NCI-H524 treated with DMSO at 0.1 percent for 48 hours (cell line): Measurements from ENCODE around the gene SLC2A9.

Source experiments
- DNase-seq: peaks from one replicate; lab custom pipeline; 2025; lab: John Stamatoyannopoulos, UW

SLC2A9 gene

GRCh38 chr4:9962611-9963314, 58.5 kb downstream of the SLC2A9 start:
- DNase-seq: no peak

DNA sequence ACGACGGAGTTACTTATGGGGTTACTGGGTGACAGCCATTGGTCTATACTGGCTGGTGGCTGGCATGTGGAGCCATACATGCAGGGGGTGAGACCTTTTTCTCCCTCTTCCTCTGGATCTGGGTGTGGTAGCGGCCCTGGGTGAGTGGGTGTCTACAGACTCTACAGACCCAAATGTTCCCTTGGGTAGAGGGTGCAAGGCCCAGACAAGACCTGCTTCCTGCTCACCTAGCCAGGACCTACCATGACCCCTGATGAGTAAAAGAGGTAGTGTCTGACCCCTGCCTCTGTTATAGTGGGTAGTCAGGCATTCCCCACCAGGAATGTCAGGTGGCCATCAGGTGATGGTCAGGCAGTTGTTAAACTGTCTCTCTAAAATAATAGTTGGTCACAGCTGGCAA, 66.8 kb downstream of the SLC2A9 start:
- DNase-seq: no peak

DNA sequence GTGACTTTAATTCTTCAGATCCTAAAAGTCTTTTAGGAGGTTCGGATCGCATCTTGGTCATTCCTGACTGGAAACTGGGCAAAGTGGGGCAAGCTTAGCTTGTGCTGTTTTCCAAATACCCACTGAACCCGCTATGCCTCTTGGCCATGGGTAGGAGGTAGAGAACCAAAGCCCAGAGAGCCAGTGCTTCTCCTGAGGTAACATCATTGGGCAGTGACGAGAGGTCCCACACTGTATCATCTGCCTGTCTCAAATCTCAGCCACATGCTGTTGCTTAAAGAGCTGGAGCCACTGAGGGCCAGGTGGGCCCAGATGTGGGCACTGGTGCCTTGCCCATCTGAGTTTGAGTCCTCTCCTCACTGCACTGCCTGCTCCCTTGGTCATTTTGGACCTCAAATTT, 68.2 kb downstream of the SLC2A9 start:
- no peak for DNase-seq

GRCh38 chr4:9952415-9952950, 68.8 kb downstream of the SLC2A9 start:
- no peak for DNase-seq

DNA sequence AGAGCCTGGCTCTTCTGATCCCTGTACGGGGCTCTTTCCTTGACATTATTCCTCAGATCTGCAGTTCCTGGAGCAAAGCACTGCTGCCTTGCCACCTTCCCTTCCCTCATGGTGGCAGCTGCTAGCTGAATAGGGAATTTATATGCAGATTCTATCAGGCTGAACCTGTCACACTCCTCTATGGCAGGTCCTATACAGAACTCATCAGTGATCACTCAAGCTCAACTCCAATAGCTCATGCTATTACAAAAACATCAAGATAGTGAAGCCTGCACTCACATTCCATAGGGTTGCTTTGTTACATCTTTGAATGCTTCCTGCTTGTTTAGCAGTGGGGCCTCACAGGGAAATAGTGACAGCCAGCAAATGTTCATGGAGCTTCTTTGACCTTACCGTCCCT, 71.7 kb downstream of the SLC2A9 start:
- DNase-seq: no peak

DNA sequence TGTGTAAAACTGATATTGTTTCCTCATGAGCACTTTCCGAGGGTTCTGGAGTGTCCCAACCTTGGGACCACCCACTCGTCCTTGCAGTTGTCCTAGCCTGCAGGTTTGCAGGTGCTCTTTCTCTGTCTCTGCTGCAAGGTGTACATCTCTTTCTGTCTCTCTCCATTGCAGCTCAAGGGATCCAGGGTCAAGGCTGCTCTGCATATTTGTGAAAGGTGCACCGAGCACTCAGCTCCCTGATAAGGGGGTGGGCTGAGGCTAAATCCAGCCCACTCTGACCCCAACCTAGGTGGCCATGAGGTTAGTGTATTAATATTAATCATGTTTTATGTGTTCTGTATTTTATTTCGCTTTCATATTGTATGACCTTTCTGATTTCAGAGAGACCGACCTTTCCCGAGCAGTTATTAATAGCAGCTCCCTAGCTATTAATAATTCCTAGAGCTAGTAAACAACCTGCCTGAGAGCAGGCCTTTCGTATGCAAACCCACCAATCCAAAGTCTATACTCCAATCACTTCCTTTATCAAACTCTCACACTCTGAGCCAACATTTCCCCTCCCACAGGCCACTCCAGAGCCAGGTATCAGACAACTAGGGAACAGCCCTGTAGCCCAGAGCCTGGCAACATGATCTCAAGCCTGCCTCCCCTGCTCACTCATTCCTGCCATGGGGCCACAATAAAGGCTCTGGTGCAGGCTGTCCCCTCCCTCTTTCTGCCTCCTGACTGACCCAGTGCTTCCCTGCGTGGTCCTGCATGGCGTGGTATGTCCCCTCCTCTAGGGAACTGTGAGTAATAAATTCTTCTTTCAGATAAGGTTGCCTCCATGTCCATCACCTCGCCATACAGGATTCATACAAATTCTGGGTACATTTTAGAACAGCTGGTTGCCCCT, 73.9 kb downstream of the SLC2A9 start:
- no peak for DNase-seq

DNA sequence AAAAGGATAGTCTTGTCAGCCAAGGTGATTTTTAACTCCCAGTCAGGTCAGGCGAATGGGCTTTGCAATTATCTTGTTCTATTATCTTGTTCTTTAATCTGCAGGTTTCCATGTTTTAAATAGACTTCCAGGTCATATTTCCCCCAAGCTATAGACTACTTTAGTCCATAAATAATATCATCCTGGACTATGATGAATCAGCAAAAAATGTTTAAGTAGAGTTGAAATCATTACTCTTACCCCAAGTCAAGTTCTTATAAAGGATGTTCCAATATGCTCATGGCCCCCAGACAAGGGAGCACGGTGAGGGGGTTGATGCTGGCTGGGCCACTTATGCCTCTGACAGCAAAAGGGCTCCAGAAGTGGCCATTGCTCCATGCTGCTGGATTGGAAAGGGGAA, 75.1 kb downstream of the SLC2A9 start:
- DNase-seq: no peak

DNA sequence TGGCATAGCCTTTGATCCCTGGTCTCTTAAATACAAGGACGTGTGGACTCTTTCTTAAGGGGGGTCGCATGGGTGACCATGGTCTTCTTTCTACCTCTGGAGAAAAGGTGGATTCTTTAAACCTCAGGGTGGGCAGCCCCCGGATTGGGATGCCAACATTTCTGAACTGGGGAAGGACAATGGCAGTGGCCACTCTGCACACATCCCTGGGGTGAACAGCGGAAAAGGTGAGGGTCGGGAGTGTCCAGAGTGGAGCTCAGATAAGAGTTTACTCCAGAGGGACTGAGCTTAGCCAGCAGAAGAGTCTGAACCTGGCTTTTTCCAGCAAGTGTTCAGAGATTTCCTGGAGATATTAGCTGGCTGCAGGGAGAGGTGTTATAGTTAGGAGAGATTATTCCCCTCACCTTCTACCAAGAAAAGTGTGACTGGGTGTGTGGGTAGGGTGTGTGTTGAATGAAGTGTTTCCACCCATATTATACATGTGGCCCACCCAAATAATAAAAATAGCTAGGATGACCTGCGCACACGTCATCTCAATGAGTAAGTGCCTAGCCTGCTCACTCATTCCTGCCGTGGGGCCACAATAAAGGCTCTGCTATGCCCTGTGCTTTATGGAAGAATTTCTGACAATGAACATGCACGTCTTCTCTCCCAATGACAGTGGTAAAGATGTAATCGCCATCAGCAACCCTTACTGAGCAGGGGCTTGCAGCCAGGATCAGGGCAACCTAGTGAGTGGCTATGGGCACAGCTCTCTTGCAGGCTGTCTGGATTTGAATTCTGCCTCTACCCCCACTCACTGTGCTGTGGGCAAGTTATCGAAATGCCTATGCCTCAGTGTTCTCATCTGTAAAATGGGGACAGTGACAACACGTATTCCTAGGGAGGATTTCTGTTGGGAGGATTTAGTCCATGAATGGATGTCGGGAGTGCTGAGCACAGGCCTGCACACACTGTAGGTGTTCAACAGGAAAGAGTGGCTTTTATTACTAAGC, 76.6 kb downstream of the SLC2A9 start:
- no peak for DNase-seq

DNA sequence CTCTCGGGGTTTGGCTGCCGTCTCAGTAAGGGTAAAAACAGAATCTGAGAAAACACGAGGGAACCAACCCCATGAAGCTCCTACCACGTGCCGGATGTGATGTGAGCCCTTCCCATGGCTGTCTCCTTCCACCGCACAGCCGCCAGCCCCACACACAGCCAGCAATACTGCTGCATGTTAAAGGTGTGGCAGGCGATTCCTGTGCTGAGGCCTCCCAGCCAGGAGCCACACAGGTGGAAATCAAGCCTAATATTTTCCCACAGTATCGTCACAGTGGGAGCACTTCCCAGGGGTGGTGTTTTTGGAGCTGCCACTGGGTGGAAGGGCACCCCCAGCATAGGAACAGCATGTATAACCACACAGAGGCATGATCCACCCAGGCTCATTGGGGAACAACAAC, 77.5 kb downstream of the SLC2A9 start:
- DNase-seq: no peak

GRCh38 chr4:9942921-9943600, 78.2 kb downstream of the SLC2A9 start:
- no peak for DNase-seq

DNA sequence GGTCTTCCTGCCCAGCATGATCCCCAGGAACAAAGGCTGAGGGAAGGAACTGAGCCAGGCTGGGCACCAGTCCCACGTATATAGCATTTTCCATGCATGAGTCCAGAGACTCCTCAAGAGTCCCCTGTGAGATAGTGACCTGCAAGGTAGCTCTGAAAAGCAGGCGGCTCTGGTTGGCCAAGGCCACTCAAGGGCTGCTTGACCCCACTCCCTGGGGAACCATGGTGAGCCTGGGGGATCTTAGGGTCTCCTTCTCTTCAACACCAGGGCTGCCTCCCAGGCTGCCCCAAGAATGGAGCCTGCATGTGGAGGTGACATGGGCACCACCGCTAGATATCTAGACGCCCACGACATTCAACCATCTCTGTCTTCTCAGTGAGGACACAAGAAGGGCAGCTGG, 79.2 kb downstream of the SLC2A9 start:
- no peak for DNase-seq

GRCh38 chr4:9940041-9940440, 81.3 kb downstream of the SLC2A9 start:
- no peak for DNase-seq

GRCh38 chr4:9938933-9939332, 82.4 kb downstream of the SLC2A9 start:
- DNase-seq: no peak

DNA sequence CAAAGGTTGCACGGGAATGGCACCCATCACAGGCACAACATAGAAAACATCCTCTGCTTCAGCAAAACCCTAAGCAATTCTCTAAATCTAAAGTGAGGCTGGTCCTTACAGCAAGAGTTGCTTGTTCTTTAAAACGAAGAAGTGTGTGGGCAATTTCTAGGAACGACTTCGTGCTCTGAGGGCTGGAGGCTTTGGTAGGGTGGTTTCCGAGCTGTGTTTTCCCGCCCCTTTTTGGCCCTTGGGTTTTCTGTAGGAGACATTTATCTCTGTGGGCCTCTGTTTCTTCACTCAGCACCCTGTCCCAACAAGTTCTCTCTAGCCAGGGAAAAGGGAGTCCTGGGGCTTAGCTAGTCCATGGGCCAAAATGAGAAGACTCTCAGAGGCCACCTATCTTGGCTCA, 84.2 kb downstream of the SLC2A9 start:
- no peak for DNase-seq

- no peak for DNase-seq
These were observed 85.1 kb downstream of the SLC2A9 start for GRCh38 chr4:9936129-9936644.

DNA sequence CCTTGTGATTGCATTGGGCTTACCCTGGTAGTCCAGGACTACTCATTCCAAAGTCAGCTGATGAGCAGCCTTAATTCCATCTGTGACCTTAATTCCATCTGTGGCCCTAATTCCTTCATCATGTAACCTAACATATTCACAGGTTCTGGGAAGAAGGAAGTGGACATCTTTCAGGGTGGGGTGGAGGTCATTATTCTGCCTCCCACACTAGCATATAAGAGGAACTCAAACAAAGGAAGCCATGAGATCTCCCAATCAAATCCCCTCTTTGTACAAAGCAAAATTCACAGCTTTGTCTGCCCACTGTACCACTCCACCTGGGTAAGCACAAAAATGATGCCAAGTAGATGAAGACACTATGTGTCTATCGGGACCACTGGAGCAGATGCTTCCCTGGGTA, 87.3 kb downstream of the SLC2A9 start:
- DNase-seq: no peak

DNA sequence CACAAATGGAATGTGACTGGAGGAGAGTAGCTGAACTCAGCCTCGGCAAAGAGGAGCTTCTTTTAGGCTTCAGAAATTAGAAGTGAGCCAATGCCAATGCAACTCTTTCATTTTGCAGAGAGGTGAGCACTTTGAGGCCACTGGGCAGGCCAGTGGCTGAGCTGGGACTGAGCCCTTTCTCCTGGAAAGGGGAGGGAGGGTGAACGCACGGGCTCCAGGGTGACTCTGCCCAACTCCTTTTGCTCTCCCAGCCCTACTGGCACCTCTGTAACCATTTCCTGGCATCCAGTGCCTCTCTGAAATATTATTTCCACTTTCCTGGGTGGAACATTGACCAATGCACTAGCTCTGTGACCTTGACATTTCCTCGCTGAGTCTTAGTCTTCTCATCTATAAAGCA, 88.1 kb downstream of the SLC2A9 start:
- DNase-seq: no peak

- no peak for DNase-seq
These were observed 88.5 kb downstream of the SLC2A9 start for GRCh38 chr4:9932771-9933170.

DNA sequence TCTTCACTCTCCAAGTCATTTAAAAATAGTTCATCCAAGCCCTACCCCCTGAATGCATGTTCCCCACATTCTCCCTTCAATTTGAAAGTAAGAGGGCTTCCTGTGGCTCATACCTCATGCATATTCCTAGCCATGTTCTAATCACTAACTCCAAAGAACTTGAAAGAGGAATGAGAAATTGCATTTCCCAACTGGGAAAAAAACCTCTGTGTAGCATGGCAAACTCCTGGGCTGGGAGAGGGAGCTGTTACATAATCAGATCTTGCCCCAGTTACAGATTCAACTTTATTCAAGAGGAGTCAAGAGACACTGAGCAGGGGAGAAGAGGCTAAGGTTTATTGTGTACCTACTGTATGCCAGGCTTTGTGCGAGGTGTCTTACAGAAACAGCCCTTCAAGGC, 90.2 kb downstream of the SLC2A9 start:
- no peak for DNase-seq

DNA sequence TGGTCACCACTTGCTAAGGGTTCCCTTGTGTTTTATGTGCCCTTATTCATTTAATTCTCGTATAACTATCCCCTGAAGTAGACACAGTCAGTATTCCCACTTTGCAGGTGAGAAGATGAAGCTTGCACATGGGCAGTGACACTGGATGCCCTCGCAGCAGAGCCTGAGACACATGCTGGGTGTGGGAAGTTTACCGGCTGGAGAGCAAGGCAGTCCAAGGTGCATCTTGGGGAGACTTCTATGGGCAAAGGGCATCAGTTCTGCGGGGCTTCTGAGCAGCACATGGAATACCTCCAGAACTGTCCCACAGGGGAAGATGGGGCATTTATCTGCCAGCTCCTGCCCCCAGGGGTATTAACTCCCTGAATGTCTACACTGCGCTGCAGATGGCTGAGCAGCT, 92.2 kb downstream of the SLC2A9 start:
- no peak for DNase-seq

- DNase-seq: no peak
These were observed 93.8 kb downstream of the SLC2A9 start for GRCh38 chr4:9927341-9928007.
